Dermis blood vessel endothelial cell (primary cell): ENCODE measurements around the gene TNFAIP1. TPM values are rescaled to one million over a fixed set of nuclear protein-coding genes. Genes with fewer than 3 reads are reported as not detected.
"Not testable (repeated sequence)": the region's sequence is repeated elsewhere in the genome, so short reads cannot be mapped to it uniquely, and the experiment has no call there.

Source experiments
- DNase-seq: peaks from one replicate; pipeline ENCODE4 v3.0.0; 2010
- total RNA-seq: library from RNA; depleted of rRNA; stranded (reverse); fragments of >200 nt; gene quantifications from 2 replicates; pipeline ENCODE4 v1.2.3, GENCODE V29; 2014

Gene TNFAIP1, protein sequence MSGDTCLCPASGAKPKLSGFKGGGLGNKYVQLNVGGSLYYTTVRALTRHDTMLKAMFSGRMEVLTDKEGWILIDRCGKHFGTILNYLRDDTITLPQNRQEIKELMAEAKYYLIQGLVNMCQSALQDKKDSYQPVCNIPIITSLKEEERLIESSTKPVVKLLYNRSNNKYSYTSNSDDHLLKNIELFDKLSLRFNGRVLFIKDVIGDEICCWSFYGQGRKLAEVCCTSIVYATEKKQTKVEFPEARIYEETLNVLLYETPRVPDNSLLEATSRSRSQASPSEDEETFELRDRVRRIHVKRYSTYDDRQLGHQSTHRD
- total RNA-seq: 107 and 108 TPM in 2 replicates

- peak; percentile 100 for DNase-seq
Observed at GRCh38 chr17:28335201-28335958, at the start of gene TNFAIP1, which contains the start of gene IFT20. Gene TNFAIP1, plus strand, starts transcription at chr17:28335761. Its CDS starts 3,761 bp downstream, at chr17:28339522. Gene IFT20, minus strand, starts transcription at chr17:28335472. Its CDS starts 3,487 bp downstream, at chr17:28331985.

- DNase-seq: no peak
Observed at GRCh38 chr17:28285965-28286364, 49.6 kb upstream of the TNFAIP1 start.

DNA sequence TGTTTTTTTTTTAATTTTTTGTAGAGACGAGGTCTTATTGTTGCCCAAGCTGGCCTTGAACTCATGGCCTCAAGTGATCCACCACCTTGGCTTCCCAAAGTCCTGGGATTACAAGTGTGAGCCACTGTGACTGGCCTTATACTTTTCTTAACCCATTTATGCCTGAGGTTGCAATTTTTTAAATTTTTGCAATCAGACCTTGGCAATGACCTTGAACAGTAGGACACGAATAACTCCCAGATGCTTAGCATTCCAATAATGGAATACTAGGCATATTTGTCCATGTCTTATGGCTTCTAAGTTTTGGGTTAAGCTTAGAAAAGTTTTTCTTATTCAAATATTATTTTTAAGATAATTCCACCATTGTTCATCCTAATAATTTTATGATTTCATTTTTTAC is 44.9 kb upstream of the TNFAIP1 start:
- DNase-seq: no peak

DNA sequence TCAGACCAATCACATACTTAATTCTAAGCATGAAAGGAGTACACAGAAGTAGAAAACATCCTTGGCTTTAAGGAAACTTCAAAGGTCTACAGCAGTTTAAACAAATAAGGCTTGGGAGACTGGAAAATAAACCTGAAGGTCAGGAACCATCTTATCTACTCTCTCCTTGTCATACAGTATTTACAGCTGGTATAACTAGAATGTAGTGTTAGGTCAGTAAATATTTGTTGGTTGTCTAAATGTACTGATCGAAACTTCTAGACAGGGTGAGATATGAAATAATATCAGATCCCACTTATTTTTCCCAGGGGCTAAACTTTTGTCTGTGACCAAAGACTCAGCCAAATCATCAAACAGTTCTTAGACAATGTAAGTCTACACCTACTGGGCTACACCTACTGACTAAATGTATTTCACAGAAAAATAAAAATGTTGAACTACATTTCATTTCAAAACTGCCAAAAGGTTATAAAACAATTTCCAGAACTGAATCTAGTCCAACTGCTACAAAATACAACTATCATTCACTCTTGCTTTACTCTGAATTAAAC is 43.7 kb upstream of the TNFAIP1 start:
- DNase-seq: no peak

- DNase-seq: not testable (repeated sequence)
Observed at GRCh38 chr17:28292878-28293277, 42.7 kb upstream of the TNFAIP1 start.

- DNase-seq: no peak
Observed at GRCh38 chr17:28293994-28294393, 41.6 kb upstream of the TNFAIP1 start.

GRCh38 chr17:28295677-28296578 is 39.6 kb upstream of the TNFAIP1 start:
- DNase-seq: no peak

GRCh38 chr17:28298449-28298848 is 37.1 kb upstream of the TNFAIP1 start:
- no peak for DNase-seq

DNA sequence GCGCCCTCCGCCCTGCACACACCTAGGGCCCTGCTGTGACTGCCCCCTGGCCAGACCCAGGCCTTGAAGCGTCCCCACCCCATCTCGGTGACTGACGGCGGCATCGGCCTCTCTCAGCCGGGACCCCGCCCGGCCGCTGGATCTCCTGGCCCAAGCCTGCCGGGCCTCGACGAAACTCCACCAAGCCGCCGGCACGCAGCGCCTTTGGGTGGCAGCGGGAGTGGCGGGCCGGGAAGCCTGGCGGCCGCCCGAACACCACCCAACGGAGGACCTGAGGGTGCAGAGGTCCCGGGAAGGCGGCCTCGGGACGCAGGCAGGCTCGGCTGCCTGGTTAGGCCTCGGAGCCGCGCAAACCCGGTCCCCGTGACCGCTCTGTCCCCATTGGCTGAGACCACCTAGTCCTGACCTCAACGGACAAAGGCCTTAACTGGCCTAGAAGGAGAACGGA is 28.6 kb upstream of the TNFAIP1 start:
- no peak for DNase-seq

GRCh38 chr17:28313841-28314240 is 21.7 kb upstream of the TNFAIP1 start:
- no peak for DNase-seq

DNA sequence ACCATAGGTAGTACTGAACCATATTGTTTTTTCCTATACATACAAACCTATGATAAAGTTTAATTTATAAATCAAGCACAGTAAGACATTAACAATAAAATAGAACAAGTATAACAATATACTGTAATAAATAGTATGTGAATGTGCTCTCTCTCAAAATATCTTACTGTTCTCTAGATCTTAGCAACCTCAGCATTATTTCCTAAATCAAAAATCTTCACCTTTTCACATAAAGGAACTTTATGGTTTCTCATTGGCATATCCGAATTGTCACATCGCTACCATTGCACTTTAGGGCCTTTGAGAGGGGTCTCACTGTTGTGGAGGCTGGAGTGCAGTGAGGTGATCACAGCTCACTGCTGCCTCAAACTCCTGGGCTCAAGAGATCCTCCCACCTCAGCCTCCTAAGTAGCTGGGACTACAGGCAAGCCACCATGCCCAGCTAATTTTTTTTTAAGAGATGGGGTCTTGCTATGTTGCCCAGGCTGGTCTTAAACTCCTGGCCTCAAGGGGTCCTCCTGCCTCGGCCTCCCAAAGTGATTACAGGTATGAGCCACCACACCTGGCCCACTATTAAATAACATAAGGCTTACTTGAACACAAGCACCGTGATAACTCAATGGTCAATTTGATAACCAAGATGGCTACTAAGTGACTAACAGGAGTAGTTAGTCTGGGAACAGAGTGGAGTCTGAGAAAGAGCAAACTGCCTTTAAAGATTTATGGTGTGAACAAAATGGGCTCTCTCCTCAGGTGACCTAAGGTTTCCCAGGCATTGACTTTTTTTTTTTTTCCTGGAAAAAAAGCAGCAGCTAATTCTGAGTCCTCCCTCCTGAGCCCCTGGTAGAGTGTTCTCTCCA is 19.5 kb upstream of the TNFAIP1 start:
- no peak for DNase-seq

GRCh38 chr17:28317099-28317965 is 18.2 kb upstream of the TNFAIP1 start:
- no peak for DNase-seq

DNA sequence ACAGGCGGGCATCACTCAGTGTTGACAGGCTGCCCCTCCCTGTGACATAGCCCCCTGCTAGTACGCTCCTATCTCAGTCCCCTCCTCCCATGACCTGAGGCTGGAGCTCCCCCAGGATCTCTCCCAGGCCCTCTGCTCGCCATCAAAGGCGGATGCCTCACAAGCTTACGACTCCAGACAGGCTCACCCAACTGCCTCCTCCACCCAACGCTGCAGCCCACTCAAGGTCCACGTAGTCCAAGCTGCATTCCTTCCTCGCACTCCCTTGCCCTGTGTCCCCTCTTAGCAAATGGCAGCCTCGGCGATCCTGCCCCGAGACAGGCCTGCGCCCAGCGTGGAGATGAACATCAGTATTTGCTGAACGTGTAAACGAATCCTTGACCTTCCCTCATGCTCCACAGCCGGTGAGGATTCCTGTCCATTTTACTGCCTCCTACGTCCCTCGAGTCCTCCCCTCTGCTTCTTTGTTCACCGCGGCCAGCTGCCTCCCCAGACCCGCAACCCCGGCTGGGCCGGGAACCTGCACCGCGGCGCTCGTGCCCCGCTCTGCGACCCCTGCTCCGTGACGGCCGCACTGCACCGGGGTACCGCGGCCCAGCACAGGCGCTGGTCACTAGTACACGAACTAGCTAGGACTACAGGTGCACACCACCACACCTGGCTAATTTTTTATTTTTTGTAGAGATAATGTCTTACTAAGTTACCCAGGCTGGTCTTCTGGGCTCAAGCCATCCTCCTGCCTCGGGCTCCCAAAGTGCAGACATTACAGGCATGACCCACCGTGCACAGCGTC is 17.4 kb upstream of the TNFAIP1 start:
- no peak for DNase-seq

GRCh38 chr17:28318759-28319597 is 16.6 kb upstream of the TNFAIP1 start, which contains the start of gene TMEM97:
Gene TMEM97, plus strand, starts transcription at chr17:28319200. Its CDS starts 40 bp downstream, at chr17:28319240.
- peak; percentile 98 for DNase-seq

GRCh38 chr17:28319598-28319935 is 16.0 kb upstream of the TNFAIP1 start:
- no peak for DNase-seq

DNA sequence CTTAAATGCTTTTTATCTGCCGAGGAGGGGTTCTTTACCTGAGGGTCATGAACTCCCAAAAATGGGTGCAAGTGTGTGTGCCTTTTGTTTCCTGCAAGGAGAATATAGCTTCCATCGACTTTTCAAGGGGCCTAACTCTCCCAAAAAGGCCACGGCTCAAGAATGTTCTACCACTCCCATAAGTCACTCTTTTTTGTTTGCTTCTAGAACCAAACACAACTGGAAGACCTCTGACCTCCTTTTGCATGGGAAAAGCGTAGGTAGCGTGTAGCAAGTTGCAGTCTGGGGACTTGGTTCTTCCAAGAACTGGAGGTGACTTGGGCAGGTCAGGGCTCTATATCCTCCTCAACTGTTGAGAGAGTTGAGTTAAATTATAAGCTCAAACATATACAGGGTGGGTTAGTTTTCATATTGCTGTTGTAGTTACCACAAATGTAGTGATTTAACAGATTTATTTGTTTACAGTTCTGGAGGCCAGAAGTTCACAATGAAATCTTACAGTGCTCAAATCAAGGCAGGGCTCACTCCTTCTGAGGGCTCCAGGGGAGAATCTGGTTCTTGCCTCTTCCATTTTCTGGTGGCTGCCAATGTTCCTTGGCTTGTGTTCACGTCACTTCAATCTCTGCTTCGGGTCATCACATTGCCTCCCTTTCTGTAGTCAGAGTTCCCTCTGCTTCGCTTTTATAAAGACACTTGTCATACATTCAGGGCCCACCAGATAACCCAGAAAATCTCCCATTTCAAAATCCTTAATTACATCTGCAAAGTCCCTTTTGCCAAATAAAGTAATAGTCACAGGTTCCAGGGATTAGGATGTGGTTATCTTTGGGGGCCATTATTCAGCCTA is 15.1 kb upstream of the TNFAIP1 start:
- DNase-seq: no peak

DNA sequence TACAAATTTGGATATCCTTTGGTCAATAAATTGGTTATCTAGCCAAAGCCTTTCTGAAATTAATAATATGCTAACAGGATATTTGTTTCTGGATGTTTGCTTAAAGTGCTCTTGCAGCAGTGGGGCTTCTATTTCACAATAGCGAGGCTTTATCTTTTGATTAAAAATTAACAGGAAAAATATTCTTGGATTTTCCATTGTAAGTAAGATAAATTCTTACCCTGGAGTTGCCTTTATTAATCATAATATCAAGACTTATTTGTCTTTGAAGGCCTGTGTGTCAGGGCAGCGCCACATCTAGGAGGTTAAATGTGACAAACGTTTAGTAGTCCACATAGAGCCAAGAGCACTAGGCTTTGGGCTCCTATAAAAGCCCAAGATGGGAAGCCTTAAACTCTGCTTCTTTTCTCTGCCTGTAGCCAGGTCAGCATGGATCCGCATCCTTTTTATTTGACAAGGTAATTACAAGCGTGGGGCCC is 11.3 kb upstream of the TNFAIP1 start:
- DNase-seq: no peak
